NCI-H226 (cell line): ENCODE data around the gene UTP15.
A peak's percentile ranks its signal among the peaks of the same experiment; 100 is the strongest.

ENCODE experiments used
- DNase-seq: peaks from one replicate; pipeline ENCODE4 v3.0.0-alpha.2; 2015

UTP15 gene

GRCh38 chr5:73565969-73566547, 515 bp downstream of the UTP15 start:
- peak; percentile 6 for DNase-seq

DNA sequence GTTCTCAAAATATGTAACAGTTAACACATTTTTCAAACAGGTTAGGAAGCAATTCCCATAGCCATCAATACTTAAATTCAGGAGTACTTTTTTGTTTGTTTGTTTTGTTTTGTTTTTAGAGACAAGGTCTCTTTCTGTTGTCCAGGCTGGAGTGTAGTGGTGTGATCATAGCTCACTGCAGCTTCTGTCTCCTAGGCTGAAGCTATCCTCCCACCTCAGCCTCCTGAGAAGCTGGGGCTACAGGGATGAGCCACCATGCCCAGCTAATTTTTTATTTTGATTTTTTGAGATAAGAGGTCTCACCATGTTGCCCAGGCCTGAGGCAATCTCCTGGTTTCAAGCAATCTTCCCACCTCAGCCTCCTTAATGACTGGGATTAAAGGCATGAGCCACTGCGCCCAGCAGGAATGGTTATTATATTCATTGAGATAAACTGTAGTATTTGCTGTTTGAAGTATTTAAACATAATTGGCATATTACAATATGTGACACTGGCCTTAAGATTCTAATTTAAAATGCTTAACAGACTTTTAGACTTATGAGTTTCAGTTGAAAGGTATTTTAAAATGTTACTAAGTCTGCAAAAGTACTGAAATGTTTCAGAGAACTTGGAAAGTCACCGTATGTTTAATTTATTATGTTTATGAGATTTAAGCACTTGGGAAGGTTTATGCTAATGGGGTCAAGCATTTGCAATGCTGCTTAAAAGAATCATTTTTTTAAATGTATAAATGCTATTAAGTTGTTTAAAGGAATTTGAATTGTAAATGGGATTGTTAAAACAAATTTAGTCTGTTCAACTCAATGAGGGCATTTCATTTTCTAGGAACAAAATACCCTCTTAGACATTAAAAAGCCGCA, 17.0 kb downstream of the UTP15 start:
- peak; percentile 16 for DNase-seq

GRCh38 chr5:73587923-73588322, 22.4 kb downstream of the UTP15 start:
- no peak for DNase-seq

DNA sequence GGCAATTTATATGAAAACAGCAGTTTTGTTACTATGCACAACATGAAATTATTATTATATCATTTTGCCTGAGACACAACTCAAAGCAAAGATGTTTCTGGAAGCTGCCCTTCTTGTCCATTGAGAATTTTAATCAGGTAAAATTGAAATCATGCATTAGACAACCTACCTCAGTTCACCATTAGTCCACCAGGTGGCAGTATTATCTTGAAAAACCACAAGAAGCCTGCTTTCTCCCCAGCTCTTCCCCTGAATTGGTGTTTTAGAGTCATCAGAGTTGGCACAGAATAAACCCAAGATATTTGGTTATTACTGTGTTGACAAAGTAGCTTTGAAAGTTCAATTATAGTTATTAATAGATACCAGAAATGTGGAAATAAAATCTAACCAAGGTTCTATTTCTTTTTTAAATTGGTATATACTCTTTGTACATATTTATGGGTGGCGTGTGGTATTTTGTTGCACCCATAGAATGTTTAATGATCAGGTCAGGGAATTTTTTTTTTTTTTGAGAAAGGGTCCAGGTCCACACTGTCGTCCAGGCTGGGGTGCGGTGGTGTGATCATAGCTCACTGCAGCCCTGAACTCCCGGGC, 25.7 kb downstream of the UTP15 start:
- peak; percentile 59 for DNase-seq

DNA sequence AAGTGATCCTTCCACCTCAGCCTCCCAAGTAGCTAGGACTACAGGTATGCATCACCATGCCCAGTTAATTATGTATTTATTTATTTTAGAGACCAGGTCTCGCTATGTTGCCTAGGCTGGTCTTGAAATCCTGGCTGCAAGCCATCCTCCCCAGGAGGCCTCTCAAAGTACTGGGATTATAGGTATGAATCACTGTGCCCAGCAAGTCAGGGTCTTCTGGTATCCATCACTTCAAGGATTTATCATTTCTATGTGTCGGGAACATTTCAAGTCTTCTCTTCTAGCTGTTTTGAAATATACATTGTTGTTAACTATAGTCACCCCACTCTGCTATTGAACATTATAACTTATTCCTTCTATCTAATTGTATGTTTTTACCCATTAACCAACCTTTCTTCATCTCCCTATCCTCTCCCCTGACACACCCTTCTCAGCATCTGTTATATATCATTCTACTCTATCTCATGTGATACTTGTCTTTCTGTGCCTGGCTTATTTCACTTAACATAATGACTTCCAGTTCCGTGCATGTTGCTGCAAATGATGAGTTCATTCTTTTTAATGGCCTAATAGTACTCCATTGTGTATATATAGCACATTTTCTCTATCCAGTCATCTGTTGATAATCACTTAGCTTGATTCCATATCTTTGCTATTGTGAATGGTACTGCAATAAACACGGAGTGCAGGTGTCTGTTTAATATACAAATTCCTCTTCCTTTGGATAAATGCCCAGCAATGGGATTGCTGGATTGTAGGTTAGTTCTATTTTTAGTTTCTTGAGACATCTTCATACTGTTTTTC, 26.4 kb downstream of the UTP15 start:
- peak; percentile 67 for DNase-seq

DNA sequence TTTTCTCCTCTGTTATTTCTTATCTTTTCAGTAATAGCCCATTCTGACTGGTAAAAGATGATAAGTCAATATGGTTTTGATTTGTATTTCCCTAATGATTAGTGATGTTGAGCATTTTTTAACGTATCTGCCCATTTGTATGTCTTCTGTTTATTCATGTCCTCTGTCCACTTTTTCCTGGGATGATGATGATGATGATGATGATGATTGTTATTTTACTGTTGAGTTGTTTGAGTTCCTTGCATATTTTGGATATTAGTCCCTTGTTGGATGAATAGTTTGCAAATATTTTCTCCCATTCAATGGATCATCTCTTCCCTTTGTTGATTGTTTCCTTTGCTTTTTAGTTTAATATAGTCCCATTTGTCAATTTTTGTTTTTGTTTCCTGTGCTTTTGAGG, 27.0 kb downstream of the UTP15 start:
- no peak for DNase-seq

GRCh38 chr5:73596705-73597328, 31.3 kb downstream of the UTP15 start:
- DNase-seq: no peak

- DNase-seq: no peak
Measured at GRCh38 chr5:73599380-73599779, 33.8 kb downstream of the UTP15 start.

- no peak for DNase-seq
Measured at GRCh38 chr5:73603998-73604397, 38.5 kb downstream of the UTP15 start.

- DNase-seq: no peak
Measured at GRCh38 chr5:73605223-73606087, 39.9 kb downstream of the UTP15 start.

GRCh38 chr5:73606206-73606753, 40.7 kb downstream of the UTP15 start:
- no peak for DNase-seq

- DNase-seq: no peak
Measured at GRCh38 chr5:73607228-73607627, 41.7 kb downstream of the UTP15 start.

- DNase-seq: no peak
Measured at GRCh38 chr5:73612799-73613198, 47.3 kb downstream of the UTP15 start.

GRCh38 chr5:73615085-73615484, 49.5 kb downstream of the UTP15 start:
- no peak for DNase-seq

- no peak for DNase-seq
Measured at GRCh38 chr5:73615947-73616346, 50.4 kb downstream of the UTP15 start.

- peak; percentile 73 for DNase-seq
Measured at GRCh38 chr5:73617510-73618279, 52.2 kb downstream of the UTP15 start.

GRCh38 chr5:73619606-73620333, 54.2 kb downstream of the UTP15 start:
- DNase-seq: no peak

GRCh38 chr5:73620334-73620687, 54.8 kb downstream of the UTP15 start:
- no peak for DNase-seq

GRCh38 chr5:73623060-73623459, 57.5 kb downstream of the UTP15 start:
- no peak for DNase-seq

DNA sequence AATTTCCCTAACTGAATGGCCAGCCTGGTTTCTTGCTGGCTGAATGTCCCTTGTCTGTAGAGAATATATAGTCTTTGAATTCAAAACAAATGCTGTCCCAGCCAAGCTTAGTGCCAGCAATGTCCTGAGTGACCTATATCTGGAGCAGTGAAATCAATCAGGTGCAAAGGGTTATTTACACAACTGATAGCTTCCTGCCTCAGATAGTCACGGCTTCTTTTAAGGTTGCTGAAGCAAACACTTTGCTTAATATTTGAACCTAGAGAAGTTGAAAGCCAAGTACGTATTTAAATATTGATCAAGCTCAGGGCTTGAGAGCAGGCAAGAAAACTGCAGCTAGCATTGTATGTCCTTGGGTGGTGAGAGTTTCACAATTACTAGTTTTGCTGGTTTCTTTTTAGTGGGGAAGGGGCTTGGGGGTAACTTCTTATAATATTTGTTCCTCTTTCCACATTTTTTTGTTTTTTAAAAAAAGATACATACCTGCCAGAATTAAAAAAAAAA, 58.4 kb downstream of the UTP15 start:
- DNase-seq: no peak
